ENCODE results near the gene CERS2.
"Not testable (repeated sequence)": the region's sequence is repeated elsewhere in the genome, so short reads cannot be mapped to it uniquely, and the experiment has no call there.

CERS2 gene

GRCh38 chr1:150968491-150968890, 6.1 kb downstream of the CERS2 start:
- no peak for DNase-seq

- DNase-seq: no peak
Measured at GRCh38 chr1:150967936-150968335, 6.7 kb downstream of the CERS2 start.

GRCh38 chr1:150966011-150966410, 8.6 kb downstream of the CERS2 start:
- DNase-seq: no peak

- no peak for DNase-seq
Measured at GRCh38 chr1:150965605-150966004, 9.0 kb downstream of the CERS2 start.

- DNase-seq: no peak
Measured at GRCh38 chr1:150964164-150964489, 10.5 kb downstream of the CERS2 start.

- no peak for DNase-seq
Measured at GRCh38 chr1:150963321-150964163, 11.1 kb downstream of the CERS2 start.

- no peak for DNase-seq
Measured at GRCh38 chr1:150961756-150962155, 12.9 kb downstream of the CERS2 start.

GRCh38 chr1:150960646-150961045, 14.0 kb downstream of the CERS2 start:
- no peak for DNase-seq

- DNase-seq: no peak
Measured at GRCh38 chr1:150957666-150958065, 17.0 kb downstream of the CERS2 start.

GRCh38 chr1:150955280-150955679, 19.4 kb downstream of the CERS2 start:
- no peak for DNase-seq

- no peak for DNase-seq
Measured at GRCh38 chr1:150954708-150955107, 19.9 kb downstream of the CERS2 start.

GRCh38 chr1:150944856-150945255, 29.8 kb downstream of the CERS2 start:
- no peak for DNase-seq

- no peak for DNase-seq
Measured at GRCh38 chr1:150931773-150932172, 42.9 kb downstream of the CERS2 start.

GRCh38 chr1:150928775-150929174, 45.9 kb downstream of the CERS2 start:
- DNase-seq: not testable (repeated sequence)

GRCh38 chr1:150928286-150928685, 46.3 kb downstream of the CERS2 start:
- no peak for DNase-seq

GRCh38 chr1:150927624-150928023, 47.0 kb downstream of the CERS2 start:
- DNase-seq: no peak

- DNase-seq: peak; percentile 93
Measured at GRCh38 chr1:150926097-150926741, 48.4 kb downstream of the CERS2 start, which contains the start of gene SETDB1. SETDB1 (plus strand) TSS chr1:150926363; CDS start chr1:150927715, 1,352 bp downstream.

- DNase-seq: peak; percentile 3
Measured at GRCh38 chr1:150925080-150925479, 49.6 kb downstream of the CERS2 start.

GRCh38 chr1:150922519-150922975, 52.1 kb downstream of the CERS2 start:
- peak; percentile 81 for DNase-seq

GRCh38 chr1:150917387-150917786, 57.2 kb downstream of the CERS2 start:
- DNase-seq: no peak

All from activated naive CD4-positive, alpha-beta T cell treated with Interleukin-2 at 50 U/mL for 16 hours (primary cell).